Erythroblast (primary cell): ENCODE results near the gene ZBTB7C.

Experiments used
- GATA1 ChIP-seq: IDR thresholded peaks from 2 replicates; pipeline ENCODE4 v1.6.1; 2011; ENCODE audit warnings: low read depth, mild to moderate bottlenecking, control low read depth, low read length, moderate library complexity
- POLR2A ChIP-seq: IDR thresholded peaks from 2 replicates; pipeline ENCODE4 v1.6.1; 2011; ENCODE audit warnings: mild to moderate bottlenecking, low read length

- TF ChIP-seq POLR2A (no peak), GATA1 (no peak)
These were observed 225.6 kb downstream of the ZBTB7C start for GRCh38 chr18:48183613-48184012.
